ENCODE data around the gene ATP8B4.
A peak's percentile ranks its signal among the peaks of the same experiment; 100 is the strongest.
"Not testable (repeated sequence)": the region's sequence is repeated elsewhere in the genome, so short reads cannot be mapped to it uniquely, and the experiment has no call there.

Gene ATP8B4

DNA sequence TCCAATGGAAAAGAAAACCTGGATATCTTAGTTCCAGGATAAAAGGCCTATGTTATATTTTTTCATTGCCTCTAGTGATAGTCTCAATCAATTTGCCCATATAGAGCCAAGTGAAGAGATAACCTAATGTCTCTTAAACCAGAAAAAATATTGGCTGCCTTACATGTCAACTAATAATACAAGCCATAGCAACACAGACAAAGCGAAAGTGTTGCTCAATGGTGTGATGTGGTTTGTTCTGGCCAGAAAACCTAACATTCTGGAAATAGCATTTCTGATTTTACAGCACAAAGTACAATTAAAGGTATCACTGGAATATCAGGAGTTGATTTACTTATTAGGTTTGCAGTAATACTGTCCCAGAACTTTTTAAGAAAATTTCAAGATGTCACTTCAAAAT lies 101.5 kb downstream of the ATP8B4 start:
- DNase-seq (ENCODE audit: low read depth, low spot score), result no peak

DNA sequence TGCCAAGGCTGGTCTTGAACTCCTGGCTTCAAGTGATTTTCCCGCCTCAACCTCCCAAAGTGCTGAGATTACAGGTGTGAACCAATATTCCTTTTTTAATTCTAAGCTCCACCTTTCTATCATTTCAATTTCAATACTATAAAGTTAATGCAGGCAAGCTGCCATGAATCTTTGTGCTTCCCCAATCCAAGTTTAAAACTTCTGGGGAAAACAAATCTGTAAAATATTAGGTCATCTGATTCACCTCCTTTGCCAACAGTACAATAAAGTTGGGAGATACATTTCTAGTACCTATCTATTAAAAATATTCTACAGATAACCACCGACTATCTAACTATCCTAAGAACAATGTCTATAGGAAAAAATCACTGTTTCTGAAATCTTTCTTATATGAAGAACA lies 102.1 kb downstream of the ATP8B4 start:
- DNase-seq (ENCODE audit: low read depth, low spot score), result no peak

DNA sequence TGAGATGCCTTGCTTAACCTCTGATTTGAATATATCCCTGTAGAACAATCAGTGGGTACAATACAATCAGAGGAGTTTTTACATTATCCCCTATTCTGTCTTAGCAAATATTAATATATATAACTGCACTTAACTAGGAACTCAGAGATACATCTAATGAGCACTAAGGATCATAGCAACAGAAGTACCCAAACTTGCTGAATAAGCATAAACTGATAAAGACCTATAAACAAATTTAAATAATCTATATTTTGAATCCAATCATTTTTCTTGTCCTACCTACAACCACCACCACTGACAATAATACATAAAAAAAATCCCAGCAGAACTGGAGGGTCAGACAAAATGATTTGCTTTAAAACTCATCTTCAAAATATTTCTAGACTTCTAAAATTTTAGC lies 106.2 kb downstream of the ATP8B4 start:
- no peak for DNase-seq (ENCODE audit: low read depth, low spot score)

DNA sequence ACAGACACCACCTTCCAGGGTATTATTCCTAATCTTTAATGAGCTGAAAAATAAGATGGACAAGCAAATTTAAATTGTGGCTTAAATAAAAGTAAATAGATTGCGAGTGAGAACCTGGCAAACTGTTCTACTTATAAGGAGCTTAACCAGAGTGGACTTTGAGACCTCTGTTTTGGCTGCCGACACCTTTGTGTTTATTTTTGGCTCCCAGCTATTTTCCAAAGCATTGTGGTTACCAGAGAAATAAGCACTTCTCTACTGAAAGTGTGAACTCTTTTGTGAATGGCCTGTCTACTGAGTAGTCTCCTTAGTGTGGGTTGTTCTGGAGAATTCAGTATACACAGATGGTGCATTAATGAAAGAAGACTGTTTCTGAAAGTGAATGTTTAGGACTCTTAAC lies 109.4 kb downstream of the ATP8B4 start:
- no peak for DNase-seq (ENCODE audit: low read depth, low spot score)

DNA sequence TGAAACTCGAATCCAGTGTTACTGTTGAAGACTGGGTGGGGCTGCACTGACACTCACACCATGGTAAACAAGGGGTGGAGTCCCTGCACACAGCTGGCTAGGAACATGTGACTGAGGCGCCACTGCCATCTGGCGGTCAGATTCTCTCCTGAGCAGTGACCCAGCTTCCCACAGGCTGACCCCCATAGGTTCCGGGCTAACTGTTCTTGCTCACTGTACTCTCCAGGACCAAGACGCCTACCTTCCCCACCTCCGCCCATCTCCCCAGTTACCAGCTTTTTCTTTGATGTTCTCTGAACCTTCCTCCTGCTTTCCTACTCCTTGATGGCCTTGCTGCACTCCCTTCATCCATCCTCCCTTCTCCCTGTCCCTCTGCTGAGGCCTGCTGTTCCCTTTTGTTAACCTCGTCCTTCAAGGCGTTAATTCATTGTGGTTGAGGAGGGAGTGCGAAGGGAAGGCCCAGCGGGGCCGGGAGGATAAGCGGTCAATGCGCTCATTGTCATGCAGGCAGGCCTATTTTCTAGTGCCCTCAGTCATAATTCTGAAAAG lies 115.2 kb downstream of the ATP8B4 start:
- DNase-seq (ENCODE audit: low read depth, low spot score), result peak; percentile 53

DNA sequence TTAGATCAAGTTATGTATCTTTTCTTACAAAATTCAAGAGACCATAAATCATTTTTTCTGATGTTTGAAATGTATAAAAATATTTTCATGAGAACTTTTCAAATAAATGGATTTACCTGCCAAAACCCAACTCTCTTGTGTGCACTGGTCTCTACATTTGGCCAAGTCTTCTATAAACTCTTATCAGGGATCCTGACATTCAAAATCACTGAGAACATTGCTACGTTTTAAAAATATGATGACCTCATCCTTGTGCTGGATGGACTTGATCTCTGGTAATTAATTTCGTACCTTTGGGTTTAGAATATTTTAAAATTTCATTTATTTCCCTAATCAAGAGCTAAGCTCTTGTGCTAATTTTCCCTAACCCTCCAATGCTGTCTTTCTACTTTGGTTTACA lies 127.4 kb downstream of the ATP8B4 start:
- no peak for DNase-seq (ENCODE audit: low read depth, low spot score)

DNA sequence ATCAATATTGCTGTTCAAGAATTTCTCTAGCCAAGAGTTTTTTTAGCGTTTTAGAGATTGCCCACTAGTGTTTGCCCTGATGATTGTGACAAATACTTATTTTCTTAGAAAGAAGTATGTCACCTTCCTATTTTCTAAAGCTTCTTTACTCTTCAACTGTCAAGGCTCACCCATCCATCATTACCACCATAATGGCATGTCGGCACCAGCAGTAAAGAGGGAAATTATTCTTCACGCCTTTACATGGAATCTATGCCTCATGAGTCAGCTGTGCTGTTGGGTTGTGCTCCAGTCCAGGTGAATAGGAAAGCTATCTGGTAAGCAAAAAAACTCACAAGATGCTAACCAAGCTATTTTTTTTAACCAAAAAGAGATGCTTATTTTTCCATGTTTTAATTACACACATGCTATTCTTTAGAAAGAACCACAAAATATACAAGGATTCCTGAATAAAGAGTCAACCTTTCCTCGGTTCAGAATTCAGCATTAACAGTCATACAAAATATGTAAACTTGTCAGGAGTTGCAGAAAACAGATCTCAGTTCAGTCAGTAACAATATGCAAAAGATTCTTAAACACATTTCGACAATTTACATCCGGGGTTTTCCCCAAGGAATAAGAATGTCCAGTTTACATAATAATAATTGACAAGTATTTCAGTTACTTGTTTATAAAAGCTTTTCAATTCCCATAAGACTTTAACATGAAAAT lies 128.0 kb downstream of the ATP8B4 start:
- no peak for DNase-seq (ENCODE audit: low read depth, low spot score)

DNA sequence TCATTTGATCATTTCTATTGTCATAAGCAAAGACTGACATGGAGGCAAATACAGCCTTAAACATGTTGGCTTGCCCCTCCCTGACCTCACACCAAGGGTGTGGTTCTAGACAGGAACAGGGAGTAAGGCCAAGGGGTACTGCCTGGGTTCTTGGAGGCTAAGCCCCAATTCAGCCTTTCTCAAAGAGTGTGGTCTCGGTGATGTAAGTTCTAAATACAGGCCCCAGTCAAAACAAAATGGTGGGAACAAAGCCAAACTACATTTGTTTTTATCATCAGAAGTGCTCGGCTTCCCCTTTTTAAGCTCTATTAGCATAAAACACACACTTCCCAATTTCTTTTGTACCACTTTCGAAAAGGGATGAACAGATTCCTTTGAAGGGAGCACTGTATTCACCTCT lies 129.5 kb downstream of the ATP8B4 start:
- DNase-seq (ENCODE audit: low read depth, low spot score), result no peak

DNA sequence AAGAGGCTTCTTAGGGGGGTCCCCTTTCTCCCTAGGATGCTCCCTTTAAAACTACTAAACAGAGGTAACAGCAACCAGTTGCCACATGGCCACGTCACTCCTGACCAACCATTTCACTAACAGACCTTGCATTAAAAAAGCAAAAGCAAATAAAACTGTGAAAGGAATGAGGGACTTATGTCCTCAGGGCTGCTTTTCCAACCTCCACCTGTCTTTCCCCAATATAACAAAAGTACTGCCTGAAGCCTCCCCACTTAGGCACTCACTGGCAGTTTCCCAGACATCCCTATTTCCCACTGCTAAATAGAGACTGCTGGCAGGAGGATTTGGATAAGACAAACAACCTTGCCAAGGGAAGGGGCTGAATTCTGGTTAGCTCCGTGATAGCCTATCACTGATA lies 130.3 kb downstream of the ATP8B4 start:
- DNase-seq (ENCODE audit: low read depth, low spot score), result no peak

DNA sequence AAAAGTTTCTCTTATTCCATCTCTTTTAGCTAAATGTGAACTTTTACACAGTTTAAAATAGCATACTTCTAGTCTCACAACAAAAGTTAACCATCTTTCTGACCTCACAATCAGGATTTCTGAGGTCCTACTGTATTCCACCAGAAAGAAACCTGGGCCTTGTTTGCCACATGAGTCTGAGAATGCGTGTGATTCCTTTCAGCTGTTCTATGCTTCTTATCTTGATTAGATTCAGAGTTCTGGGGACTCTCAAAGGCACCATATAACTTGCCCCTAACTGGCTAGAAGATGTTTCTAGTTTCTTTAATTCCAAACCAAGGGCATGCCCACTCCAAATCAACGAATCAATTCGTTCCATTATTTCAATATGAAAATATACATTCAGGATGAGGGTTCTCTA lies 131.1 kb downstream of the ATP8B4 start:
- DNase-seq (ENCODE audit: low read depth, low spot score), result no peak

DNA sequence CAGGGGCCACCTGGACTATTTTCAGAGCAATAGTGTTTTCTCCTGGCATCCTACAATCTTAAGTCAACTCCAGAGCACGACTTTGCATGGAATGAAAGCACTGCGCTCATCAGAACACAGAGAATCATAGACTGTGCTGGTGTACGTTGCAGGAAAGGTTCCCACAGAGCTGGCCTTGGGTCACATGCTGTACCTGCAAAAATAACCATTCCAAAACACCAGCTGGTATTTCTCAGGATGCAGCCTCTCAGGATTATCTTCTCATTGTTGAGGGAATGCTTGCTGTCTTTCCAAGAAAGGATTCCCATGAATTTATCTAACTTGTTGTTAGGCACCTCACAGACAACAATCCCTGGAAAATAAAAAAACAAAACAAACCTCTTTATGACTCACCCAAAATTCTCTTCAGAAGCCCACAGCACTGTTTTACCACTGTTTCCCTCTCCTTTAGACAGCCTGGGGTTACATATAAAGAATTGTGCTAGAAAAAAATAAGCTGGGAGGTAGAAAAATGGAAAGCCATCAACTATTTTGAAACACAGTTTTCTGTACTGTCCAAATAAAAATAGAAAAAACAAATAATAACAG lies 131.7 kb downstream of the ATP8B4 start:
- no peak for DNase-seq (ENCODE audit: low read depth, low spot score)

DNA sequence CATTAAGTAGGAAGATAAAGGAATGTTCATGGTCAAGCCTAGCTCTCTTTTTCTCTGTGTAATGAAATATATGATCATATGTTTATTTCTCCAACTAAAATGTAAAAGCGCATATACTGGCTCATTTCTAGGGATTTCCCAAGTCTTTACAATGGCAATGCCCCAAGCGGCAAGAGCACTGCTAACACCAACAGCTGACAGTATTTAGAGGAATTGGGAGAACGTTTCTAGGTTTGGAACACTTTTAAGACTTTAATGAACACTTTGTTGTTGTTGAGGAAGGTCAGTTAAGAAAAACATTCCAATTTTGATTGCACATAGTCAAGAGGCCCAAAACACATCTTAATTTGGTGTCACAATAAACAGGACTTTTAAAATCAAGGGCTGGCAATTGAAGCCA lies 132.7 kb downstream of the ATP8B4 start:
- no peak for DNase-seq (ENCODE audit: low read depth, low spot score)

DNA sequence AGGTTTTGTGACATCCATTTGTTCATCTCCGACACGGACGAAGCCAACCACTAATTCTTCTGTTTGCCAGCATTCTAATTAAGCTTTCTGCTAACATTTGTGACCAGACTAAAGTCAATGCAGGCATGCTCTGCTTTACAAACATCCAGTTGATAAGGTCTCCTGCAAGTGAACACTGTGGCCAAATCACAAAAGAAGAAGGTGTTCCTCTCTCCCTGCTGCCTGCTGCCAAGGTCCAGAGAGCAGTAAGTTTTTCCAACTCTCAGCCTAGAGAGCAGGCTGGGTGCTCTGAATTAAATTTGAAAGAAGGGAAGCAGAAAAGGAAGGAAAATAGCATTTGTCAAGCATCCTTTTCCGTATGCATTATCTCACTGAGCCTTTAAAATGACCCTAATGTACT lies 133.6 kb downstream of the ATP8B4 start:
- DNase-seq (ENCODE audit: low read depth, low spot score), result no peak

DNA sequence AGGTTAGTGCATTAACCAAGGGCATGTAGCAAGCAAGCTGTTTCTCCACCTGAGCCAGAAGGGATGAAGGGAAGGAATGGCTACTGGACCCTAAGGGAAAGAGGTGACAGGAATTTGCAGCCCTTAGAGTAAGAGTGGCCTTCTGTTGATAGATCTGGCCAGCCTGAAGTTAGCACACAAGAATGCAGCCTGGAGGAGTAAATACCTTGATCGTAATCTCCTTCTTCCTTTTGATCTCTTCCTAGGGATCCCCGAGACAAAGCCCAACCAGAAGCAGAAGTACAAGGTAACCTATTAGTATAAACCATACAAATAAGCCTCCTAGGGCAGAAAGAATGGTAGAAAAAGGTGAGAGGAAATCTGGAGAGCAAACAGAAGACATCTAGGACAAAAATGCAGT lies 134.6 kb downstream of the ATP8B4 start:
- no peak for DNase-seq (ENCODE audit: low read depth, low spot score)

DNA sequence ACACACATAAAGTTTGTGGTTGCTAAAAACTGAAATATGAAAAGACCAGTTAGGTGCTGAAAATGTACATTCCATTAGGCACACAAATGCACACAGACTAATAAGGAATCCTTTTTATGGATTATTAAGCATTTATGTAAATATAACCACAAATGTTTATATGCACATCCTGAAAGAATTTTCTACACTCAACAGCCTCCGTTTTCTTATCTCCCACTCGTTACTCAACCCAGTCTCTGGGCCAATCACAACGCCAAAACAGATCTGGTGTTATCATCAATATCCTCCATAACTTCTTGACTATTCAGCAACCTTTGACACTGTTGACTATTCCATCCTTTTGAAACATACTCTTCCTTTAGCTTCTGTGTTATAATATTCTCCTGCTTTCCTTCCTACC lies 136.4 kb downstream of the ATP8B4 start:
- DNase-seq (ENCODE audit: low read depth, low spot score), result no peak

DNA sequence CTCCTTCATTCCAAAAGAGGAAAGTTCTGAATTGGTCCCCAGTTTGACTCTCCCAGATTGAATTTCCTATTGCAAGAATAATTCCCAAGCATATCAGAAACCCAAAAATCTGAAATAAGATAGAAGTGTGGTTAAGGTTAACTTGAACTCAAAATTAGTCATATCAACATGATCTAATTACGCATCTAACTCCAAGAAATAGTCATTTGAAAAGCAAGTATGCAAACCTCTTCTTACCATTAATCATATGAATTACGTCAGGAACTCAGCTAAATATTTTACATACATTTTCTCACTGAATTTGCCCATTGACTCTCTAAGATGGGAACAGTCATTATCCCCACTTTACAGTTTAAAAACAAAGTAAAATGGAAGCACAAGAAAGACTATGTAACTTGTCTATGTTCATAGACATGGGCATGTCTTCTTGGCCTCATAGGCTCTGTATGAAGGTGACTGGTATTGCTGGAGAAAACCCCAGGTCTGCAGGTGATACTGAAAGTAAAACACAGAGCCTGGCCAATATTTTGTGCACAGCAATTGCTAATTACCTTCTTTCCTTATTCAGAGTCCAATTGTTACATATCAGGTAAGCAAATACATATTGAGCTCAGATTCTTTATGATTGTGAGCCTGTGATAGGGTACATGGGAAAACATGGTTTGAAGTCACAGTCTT lies 139.2 kb downstream of the ATP8B4 start:
- DNase-seq (ENCODE audit: low read depth, low spot score), result no peak

DNA sequence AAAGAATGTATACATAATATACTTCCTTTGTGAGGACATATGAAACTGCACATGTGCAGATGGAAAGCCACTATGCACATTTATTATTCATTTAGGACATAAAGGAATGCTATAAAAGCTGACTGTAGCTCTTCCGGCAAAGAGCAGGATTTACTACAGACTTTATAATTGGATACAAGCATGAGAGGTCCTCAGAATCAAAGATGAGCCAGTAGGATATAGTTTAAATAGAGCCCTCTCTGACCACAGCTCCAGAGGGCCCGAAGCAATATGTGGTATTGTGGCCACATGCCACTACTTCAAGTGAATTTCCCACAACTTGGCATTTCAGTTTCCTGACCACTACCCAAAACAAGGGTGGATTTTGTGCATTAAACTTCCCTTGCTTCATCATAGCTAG lies 140.9 kb downstream of the ATP8B4 start:
- DNase-seq (ENCODE audit: low read depth, low spot score), result no peak

DNA sequence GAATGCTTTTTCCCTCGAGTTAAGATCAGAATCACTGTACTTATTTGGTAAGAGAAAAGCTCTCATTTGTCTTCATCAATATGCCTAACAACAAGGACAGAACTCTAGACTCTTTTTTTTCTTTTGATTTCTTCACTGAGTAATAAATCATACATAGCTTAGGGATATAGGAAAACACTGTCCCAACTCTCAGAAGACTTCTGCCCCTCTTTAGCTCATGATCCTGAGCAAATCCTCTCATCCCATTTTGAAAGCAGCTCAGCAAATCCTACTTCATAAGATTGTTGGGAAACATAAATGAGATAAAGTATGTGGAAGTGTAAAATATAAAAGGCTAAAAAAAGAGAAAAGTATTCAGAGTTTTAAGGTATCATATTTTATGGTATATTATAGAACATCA lies 141.7 kb downstream of the ATP8B4 start:
- no peak for DNase-seq (ENCODE audit: low read depth, low spot score)

DNA sequence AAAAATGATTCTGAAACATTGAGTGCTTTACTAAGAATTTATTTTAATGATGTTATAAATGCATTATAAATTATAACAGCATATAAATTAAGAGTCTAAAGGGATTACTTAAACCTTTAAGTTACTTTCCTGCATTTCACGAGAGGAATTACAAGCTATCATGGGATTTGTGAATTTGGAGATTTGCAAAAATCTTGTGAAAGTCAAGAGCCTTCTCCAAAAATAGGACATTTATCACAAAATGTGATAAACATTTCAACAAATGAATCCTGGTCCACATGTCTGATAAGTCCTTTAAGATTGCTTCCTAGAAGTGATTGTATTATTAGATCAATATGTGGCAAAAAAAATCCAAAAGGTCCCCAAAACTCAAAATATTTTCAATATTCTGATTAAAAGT lies 154.5 kb downstream of the ATP8B4 start:
- no peak for DNase-seq (ENCODE audit: low read depth, low spot score)

DNA sequence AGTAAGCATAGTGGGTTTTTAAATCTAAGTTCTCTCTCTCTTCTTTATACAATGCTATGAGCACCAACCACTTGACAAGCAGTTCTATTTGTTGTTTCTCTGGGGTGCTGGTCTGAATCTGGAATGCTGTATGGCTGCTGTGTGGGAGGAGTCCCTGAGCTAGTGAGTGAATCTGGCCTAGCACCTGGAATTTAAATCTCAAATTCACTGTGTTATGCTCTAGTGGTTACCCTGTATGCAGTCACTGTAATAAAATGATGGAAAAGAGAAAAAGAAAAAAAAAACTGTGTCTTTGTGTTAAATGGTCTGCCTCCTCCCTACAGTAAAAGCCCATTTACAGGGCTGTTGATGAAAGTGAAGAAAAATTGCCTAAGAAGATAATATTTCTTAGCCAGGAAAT lies 155.0 kb downstream of the ATP8B4 start:
- DNase-seq (ENCODE audit: low read depth, low spot score), result no peak

DNA sequence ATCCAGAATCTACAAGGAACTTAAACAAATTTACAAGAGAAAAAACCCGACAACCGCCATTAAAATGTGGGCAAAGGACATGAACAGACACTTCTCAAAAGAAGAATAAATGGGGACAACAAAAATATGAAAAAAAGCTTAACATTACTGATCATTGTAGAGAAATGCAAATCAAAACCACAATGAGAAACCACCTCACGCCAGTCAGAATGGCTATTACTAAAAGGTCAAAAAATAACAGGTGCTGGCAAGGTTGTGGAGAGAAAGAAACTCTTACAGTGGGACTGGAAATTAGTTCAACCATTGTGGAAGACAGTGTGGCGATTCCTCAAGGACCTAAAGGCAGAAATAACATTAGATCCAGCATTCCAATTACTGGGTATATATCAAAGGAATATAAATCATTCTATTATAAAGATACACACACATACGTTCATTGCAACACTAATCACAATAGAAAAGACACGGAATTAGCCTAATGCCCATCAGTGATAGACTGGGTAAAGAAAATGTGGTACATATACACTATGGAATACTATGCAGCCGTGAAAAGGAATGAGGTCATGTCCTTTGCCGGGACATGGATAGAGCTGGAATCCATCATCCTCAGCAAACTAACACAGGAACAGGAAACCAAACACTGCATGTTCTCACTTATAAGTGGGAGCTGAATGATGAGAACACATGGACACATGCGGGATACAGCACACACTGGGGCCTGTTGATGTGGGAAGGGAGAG lies 155.8 kb downstream of the ATP8B4 start:
- not testable (repeated sequence) for DNase-seq (ENCODE audit: low read depth, low spot score)

DNA sequence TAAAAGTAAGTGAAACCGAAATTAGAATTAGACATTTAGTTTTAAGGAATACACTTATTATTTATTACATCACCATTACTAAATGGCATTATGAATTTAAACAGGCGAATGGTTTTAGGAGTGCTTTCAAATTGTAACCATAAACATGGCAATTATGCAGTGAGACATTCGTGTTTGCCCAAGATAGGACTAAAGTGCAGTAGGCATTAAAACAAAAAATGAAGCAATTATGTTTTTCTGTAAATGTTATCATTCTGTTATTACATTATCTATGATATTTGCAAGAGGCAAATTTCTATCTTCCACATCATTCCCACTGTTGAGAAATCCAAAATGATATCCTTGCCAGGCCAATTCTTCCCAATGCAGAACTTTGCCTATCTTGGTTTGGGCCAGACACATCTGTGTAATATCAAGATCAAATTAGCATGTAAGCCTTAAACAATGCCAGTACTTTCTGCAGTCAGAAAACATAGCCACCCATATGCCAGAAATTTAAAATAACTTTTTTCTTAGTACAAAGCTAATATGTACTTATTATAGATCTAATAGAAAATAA lies 156.9 kb downstream of the ATP8B4 start:
- DNase-seq (ENCODE audit: low read depth, low spot score), result no peak
